GM19452 (cell line): ENCODE measurements around the gene GSKIP.
"Not testable (repeated sequence)": the region's sequence is repeated elsewhere in the genome, so short reads cannot be mapped to it uniquely, and the experiment has no call there.

Experiments used
- ATAC-seq: cut with Tn5 transposase; IDR thresholded peaks from one replicate; pipeline ENCODE4 v1.9.1; 2021; ENCODE audit not compliant: unreplicated experiment

The GSKIP gene, protein sequence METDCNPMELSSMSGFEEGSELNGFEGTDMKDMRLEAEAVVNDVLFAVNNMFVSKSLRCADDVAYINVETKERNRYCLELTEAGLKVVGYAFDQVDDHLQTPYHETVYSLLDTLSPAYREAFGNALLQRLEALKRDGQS

DNA sequence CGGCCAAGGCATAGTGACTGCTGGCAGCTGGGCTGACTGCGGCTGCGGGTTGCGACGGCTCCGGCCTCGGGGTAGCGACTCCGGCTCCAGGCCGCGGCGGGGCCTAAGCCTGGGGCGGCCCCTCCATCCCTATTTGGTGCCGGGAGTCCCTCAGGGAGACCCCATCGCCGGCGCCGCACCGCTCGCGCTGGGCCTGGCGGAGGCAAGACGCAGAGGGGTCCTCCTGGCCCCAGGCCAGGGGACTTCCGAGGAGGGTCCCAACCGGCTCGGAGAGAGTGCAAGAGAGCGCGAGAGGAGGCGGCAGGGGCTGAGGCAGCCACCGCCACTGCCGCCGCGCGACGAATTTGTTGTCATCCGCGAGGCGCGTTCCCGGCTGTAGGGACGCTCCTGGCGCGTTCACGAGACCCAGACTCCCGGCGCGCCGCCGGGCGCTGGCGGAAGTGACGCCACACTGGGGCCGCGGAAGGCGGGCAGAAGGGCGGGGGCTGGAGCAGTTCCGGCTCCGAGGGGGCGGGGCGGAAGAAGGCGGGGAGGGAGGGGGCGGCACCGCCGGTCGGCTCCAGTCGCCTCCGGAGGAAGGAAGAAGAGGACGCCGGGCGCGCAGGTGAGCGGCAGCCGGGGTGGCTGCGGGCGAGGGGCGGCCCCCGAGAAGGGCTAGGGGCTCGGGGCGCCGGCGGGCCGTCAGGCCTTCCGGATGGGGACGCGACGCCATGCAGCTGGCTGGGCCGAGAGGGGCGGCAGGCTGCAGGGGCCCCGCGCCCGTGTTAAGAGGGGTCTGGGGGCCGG, at the start of gene GSKIP, which contains the start of gene ATG2B:
Gene GSKIP, plus strand, starts transcription at position 562 of the 786 bp plus-strand sequence. CDS start 18,722 bp downstream, outside the sequence.
Gene ATG2B, minus strand, starts transcription at position 377 of the 786 bp plus-strand sequence. Its CDS starts 365 bp downstream, at position 12.
- peak; percentile 74 for ATAC-seq

DNA sequence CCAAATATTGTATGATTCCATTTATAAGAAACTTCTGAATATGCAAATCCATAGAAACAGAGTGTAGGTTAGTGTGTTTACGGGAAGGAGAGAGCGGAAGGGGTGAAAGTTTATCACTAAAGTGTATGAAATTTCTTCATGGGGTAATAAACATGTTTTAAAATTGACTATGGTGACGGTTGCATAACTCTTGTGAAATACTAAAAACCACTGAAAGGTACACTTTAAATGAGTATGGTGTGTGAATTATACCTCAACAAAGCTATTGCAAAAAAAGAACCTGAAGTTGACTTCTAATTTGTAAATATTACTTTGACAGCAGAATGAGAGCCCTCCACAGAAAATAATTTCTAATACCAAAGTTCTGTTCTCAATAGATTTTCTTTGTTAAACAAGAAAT, 47.2 kb upstream of the GSKIP start:
- no peak for ATAC-seq

DNA sequence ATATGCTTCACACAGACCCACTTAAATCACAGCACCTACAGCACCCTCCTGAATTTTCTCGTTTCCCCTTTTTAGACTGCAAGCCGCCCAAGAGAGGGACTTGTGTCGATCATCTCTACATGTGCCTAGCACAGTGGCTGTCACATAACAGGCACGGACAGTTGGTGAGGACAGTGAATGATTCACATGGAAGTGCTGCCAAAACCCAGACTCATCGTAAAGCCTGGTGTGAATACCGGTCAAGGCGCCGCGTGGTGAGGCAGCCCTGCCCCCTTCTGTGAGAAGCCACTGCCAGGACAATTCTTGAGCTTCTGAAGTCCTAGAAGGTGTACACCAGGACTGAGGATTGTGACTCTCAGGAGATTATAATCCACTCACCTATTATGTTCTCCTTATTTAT, 44.5 kb upstream of the GSKIP start:
- no peak for ATAC-seq

DNA sequence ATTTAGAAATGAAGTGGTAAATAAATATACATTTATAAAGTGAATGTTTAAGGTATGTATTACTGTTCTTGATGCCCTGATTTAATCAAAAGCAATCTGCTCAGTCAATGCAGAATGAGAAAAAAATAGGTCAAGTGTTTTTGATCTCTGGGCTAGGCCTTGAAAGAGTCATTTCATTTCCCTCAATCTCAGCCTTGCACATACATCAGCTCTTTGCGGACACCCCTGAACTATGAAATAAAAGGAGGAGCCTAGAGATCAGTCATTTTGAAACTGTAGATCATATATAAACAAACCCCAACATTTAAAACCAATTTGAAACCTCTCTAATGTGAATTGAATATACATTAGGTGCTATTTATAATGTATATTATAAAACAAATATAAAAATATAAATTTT, 42.7 kb upstream of the GSKIP start:
- ATAC-seq, result no peak

DNA sequence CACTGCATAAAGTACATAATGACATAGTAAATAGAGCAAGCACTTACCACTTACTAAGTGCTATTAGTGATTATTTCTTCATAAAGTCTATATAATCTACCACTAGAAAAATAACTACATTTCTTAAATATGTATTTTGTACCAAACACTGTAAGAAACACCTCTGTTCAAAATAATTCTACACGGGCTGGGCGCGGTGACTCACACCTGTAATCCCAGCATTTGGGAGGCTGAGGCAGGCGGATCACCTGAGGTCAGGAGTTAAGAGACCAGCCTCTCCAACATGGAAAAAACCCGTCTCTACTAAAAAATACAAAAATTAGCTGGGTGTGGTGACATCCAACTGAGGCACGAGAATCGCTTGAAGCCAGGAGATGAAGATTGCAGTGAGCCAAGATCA, 39.1 kb upstream of the GSKIP start:
- ATAC-seq, result no peak

DNA sequence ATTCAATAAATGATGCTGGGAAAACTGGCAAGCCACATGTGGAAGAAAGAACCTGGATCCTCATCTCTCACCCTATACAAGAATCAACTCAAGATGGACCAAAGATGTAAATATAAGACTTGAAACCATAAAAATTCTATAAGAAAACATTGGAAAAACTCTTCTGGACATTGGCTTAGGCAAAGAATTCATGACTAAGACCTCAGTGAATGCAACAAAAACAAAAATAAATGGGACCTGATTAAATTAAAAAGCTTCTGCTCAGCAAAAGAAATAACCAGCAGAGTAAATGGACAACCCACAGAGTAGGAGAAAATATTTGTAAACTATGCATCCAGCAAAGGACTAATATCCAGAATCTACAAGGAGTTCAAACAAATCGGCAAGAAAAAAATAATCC, 24.8 kb upstream of the GSKIP start:
- no peak for ATAC-seq

DNA sequence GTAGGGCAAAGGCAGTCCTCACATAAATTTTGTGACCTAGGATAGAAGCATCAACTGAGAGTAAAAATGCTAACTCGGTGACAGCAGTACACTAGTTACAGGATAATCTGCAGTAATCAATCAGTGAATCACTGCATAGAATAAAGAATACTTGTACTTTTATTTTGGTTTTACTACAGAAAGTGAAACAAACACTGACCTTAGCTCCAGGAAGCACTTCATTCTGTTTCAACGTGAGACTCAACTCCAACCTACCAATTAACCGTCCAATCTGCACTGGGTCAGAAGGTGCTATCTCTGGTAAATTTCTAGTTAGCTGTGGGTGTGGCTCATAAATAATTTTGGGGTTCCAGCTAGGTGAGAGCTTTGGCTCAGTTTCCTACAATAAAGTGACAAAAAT, 22.0 kb upstream of the GSKIP start:
- no peak for ATAC-seq

DNA sequence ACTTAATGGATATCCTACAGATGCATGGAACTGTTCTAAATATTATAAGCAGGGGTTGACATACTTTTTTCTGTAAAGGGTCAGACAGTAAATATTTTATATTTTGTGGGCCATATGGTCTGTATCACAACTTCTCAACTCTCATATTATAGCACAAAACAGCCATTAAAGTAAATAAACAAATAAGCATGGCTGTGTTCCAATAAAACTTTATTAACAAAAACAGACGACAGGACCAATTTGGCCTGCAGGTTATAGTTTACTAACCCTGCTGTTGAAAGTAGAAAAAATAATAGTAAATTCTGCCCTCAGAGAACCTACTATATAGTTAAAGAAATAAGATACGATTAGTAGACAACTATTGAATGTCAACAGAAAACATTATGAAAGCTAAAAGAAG, 17.7 kb upstream of the GSKIP start:
- no peak for ATAC-seq

DNA sequence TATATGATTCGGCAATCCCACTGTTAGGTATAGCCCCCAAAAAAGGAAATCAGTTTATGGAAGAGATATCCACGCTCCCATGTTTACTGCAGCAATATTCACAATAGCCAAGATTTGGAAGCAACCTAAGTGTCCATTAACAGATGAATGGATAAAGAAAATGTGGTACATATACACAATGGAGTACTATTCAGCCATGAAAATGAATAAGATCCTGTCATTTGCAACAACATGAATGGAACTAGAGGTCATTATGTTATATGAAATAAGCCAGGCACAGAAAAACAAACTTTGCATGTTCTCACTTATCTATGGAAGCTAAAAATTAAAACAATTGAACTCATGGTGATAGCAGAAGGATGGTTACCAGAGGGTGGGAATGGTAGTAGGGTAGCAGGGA, 15.4 kb upstream of the GSKIP start:
- not testable (repeated sequence) for ATAC-seq

DNA sequence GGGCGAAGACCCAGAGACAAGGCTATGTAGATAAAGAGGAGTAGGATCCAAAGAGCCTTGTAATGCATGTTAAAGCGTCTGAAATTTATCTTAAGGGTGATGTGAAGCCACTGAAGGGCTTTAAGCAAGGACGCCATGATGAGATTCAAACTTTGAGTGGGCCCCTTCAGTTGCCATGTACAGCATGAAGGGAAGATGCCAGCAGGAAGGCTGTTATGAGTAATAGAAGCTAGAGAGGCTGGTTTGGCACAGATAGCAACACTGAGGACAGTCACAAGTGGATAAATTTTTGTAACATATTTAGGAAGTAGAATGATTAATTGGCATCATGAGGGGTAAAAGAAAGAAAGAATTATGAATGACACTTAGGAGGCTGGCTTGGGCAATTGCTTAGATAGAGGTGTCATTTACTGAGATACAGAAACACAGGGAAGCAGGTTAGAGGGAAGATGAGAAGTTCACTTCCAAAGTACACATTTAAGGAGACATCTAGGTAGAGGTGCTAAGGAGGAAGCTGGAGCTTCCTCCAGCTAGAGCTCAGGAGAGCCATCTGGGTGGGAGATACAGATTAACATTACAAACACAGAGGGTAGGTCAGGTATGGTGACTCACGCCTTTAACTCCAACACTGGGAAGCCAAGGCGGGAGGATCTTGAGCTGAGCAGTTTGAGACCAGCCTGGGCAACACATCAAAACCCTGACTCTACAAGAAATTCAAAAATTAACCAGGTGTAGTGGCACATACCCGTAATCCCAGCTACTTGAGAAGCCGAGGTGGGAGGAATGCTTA, 13.8 kb upstream of the GSKIP start:
- no peak for ATAC-seq

DNA sequence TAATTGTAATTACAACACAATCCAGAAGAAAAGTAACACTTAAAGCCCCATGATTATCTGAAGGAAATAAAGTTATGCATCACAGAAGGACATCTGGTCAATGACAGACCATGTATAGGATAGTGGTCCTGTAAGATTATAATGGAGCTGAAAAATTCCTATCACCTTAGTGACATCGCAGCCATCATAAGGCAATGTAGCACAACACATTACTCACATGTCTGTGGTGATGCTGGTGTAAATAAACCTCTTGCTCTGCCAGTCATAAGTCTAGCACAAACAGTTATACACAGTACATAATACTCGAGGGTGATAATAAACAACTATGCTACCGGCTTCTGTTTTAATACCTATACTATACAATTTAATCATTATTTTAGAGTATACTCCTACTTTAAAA, 11.3 kb upstream of the GSKIP start:
- ATAC-seq, result no peak

DNA sequence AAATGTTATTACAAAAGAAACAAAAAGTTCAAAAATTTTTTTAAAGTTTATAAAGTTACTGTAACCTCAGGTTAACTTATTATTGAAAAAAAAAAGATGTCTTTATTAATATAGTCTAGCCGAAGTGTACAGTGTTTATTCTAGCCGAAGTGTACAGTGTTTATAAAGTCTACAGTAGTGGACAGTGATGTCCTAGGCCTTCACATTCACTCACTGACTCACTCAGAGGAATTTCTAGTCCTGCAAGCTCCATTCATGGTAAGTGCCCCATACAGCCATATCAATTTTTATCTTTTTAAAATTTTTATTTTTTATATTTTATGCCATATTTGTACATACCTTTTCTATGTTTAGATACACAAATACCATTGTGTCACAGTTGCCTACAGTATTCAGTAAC, 10.6 kb upstream of the GSKIP start:
- ATAC-seq, result no peak

DNA sequence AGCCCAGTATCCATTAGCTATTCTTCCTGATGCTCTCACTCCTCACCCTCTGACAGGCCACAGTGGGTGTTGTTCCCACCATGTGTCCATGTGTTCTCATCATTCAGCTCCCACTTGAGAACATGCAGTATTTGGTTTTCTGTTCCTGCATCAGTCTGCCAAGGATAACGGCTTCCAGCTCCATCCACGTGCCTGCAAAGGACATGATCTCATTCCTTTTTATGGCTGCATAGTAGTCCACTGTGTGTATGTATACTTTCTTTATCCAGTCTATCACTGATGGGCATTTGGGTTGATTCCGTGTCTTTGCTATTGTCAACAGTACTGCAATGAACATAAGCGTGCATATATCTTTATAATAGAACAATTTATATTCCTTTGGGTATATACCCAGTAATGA, 9.1 kb upstream of the GSKIP start:
- ATAC-seq, result no peak

DNA sequence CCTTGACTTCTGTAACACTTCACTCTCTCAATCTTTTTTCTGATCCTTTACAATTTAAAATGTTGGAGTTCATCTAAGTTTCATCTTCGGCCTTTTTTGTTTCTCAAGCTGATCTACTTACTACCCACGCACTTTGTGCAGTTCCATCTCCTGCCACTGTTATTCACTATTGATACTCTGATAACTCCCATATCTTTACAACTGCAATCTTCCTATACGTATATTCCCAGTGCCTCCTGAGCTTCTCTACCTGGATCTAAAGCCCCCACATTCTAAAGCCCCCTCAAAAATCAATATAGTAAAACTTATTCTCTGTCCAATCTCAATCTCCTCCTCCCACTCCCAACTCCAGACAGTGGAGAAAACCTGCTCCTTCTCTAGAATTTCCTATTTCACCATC, 6.1 kb upstream of the GSKIP start:
- ATAC-seq, result no peak

DNA sequence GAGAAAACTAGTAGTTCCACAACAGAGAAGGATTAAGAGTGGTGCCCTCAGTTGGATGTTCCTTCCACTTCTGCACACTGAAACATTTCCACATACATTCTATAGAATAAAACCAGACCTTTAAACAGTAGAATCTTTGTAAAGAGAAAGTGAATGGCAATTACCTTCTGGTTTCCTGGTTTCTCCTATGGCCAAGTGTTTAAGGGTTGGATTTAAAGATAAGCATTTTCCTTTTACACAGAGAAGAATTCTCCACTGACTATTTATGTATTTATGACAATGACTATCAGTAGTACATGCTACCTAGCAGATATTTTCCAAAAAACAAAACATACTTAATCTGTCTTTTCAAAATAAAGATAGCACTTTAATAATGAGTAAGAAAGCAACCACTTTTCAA, 3.4 kb upstream of the GSKIP start:
- ATAC-seq, result no peak

DNA sequence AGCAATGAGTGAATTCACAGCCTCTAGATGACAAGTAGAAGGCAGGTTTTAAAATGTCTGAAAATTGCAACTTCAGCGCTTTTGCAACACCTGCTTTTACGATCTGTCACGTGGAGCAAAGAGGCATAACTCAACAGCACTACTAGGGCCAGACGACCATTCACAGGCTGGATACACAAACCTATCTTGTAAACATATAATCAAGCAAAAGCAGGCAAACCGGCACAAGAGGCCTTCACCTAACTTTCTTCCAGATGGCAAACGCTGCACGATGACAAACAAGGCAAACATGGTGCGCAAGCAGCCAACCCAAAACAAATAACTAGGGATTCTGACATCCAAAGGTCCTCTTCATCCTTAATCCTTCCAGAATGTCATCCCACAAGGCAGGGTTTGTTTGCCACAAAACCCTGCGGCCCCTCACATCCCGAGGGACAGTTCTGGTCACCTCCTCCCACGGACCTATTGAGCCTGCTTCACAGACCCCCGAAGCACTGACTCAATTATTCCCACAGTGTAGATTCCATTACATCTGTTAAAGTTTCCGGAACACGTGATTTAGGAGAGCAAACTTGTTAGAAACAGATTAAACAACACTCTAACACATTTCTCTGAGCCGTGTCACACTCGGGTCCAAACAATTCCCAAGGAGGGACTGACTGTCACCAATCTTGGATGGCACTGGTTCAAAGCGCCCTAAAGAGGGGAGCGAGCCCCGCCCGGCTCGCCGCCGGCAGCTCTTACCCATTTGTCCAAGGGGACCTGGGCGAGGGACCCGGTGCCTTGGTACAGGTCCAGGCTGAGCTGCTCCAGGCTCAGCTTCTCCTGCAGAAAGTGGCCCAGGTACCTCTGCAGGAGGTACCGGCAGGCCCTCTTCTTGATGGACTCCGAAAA, 1.0 kb upstream of the GSKIP start:
- ATAC-seq, result no peak

DNA sequence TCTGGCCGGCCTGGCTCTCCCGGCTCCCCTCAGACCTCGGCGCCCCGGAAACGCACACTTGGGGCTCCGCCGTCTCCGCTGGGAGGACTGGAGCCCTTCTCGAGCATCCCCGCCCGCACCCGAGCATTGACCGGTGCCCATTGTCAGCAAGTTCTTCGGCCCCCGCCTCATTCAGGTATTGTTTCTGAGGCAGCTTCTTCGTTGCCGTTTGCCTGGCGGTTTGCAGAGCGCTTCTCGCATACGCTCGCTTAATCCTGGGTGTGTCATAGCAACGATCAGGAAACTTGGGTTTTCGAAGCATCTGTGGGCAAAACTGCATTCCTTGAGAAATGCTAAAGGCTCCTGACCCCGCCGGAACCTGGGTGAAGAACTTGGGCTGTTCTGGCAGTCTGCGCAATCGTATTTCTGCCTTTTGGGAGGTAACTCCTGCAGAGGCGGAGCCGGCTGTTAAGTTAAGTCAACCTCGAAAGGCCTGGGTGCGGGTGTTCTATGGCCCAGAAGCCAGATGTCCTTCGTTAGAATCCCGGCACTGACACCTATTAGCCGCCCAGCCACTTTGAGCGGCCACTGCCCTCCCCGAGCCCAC, 518 bp downstream of the GSKIP start:
- ATAC-seq, result peak; percentile 3

DNA sequence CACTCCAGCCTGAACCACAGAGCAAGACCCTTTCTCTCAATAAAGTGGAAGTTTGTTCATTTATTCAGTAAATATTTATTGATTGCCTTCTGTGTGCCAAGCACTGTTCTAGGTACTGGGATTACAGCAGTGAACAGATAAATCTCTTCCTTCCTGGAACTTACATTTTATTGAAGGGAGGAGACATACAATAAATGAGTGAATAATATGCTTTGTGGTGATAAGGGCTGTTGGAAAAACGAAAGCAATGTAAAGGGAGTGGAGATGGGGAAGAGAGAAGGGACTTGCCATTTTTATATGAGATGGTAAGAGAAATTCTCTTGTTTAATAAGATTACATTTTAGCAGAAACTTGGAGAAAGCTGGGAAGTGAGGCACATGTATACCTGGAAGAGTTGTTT, 1.6 kb downstream of the GSKIP start:
- ATAC-seq, result no peak

DNA sequence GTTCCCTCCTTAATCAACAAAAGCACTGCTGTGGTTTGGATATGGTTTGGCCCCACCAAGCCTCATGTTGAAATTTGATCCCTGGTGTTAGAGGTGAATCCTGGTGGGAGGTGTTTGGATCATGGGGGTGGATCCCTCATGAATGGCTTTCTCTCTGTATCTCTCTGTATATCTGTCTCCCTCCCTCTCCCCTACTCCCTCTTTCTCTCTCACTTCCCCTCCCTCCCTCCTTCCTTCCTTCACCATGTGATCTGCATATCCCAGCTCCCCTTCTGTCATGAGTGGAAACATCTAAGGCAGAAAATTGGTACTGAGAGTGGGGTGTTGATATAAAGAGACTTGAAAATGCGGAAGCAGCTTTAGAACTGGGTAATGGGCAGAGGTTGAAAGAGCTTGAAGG, 5.2 kb downstream of the GSKIP start:
- no peak for ATAC-seq

DNA sequence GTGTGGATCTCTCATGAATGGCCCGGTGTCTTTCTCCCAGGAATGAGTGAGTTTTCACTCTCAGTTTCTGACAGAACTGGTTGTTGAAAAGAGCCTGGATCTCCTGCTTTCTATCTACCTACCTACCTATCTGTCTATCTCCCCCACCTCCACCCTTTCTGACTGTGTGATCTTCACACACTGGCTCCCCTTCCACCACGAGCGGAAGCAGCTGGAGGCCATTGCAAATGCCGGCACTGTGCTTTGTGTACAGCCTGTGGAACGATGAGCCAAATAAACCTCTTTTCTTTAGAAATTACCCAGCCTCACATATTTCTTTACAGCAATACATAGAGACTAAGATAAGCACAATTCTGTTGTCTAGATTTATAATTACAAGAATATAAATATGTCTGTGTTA, 7.2 kb downstream of the GSKIP start:
- ATAC-seq, result no peak

DNA sequence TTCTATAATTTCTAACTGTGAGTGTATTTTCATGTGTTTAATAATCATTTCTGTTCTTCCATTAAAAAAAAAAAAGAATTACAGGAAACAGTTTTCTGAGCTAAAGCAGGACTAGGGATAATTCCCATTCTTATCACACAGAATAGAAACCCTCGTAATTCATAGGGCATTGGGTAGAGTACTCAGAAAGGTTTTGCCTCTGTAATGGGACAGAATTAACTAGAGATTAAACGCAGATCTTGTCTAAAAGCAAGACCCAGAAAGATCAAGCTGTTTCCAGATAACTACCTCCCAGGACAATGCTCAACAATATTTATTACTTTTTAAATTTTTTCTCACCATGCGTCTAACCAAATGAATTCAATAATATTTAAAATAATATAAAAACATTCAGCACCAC, 10.2 kb downstream of the GSKIP start:
- no peak for ATAC-seq
